Measurements from ENCODE around the gene ITFG2.

Gene ITFG2

GRCh38 chr12:2795291-2796186, 16.9 kb upstream of the ITFG2 start:
- DNase-seq = peak; percentile 81

DNA sequence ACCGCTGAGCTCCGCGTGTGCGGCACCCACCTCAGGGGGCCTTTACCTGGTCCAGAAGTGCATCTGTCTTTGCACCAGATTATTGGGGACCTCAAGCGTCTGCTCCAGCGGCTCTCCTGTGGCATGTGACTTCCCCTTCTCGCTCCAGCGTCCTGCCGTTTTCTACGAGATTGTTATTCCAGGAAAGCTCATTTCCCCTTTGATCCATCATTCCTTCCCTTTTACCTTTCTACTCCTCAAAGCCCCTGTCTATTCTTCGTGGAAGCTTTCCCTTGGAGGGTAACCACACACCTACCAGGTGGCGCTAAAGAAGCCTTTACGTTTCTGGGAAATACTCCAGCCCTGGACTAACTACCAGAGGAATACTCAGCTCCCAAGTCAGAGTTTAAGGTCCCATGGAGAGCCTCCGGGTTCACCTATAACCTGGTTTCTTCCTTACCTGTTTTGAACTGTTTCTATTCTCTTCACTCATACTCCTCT, 16.2 kb upstream of the ITFG2 start:
- DNase-seq = no peak

GRCh38 chr12:2797721-2798418, 14.6 kb upstream of the ITFG2 start:
- no peak for DNase-seq

DNA sequence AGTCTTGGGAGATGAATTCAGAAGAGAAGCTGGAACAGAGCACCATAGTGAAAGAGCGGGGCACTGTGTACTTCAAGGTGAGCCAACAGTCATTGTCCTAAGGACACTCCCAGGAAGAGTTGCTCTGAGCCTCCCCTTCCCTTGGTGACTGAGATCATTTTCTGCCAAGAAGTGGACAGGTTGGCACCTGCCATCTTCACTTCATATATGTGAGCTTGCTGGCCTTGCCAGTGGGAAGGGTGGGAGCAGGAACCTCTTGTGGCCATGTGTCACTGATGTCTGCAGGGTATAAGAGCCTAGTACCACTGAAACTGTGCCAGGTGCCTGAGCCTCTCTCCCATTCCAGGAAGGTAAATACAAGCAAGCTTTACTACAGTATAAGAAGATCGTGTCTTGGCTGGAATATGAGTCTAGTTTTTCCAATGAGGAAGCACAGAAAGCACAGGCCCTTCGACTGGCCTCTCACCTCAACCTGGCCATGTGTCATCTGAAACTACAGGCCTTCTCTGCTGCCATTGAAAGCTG, 12.4 kb upstream of the ITFG2 start:
- no peak for DNase-seq

DNA sequence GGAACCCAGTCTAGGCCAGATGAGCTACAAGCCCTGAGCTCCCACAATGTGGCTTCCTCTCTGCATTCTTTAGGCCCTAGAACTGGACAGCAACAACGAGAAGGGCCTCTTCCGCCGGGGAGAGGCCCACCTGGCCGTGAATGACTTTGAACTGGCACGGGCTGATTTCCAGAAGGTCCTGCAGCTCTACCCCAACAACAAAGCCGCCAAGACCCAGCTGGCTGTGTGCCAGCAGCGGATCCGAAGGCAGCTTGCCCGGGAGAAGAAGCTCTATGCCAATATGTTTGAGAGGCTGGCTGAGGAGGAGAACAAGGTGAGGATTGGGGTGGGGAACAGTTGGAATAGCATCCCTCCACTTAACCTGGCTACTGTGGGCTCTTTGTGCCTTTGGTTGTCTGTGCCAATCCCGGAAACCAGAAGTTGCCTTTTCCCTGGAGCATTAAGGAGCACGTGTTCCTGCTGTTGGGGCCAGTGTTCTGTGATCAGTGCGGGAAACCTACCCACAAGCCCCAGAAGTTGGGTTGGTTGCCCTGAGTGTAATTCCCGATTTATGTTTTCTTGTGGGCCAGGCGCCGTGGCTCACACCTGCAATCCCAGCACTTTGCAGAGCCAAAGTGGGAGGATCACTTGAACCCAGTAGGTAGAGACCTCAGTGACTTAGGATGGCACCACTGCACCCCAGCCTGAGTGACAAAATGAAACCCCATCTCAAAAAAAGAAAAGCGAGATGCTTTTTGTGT, 11.3 kb upstream of the ITFG2 start:
- no peak for DNase-seq

DNA sequence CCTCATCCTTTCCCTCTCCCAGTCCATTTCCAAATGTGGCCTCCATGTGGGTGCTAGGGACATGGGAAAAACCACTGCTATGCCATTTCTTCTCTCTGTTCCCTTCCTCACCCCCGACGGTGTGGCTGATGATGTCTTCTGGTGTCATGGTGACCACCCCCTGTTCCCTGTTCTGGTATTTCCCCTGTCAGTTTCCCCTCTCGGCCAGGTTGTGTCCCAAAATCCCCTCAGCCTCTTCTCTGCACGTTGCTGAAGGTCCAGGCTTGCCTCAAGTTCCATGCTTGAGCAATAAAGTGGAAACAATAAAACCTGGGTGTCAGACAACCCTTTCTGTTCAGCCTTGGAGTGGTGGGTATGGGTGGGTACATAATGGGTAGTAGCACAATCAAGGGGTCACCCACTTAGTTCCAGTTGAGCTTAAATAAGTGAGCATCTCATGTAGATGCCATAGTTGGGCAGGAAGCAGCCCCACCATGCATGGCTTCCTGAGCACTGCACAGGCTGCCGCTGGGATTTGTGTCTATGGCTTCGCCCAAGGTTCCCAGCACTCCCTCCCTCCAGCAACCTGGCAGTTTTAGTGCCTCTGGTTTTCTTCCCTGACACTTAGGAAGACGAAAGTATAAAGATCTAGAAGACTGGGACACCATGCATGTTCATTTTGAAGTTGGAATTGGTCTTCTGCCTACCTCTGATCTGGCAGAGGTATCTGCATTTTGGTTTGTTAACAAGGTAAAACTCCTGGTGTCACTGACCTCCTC, 8.7 kb upstream of the ITFG2 start:
- no peak for DNase-seq

- no peak for DNase-seq
These were observed 7.9 kb upstream of the ITFG2 start for GRCh38 chr12:2804393-2805142.

- DNase-seq = no peak
These were observed 7.3 kb upstream of the ITFG2 start for GRCh38 chr12:2805143-2805520.

DNA sequence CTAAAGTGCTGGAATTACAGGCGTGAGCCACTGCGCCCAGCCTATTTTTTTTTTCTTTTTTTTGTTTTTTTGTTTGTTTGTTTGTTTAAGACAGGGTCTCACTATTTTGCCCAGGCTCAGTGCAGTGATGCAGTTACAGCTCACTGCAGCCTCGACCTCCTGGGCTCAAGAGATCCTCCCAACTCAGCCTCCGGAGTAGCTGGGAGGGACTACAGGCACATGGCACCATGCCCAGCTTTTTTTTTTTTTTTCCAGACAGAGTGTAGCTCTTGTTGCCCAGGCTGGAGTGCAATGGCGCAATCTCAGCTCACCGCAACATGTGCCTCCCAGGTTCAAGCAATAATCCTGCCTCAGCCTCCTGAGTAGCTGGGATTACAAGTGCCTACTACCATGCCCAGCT, 5.8 kb upstream of the ITFG2 start:
- no peak for DNase-seq

DNA sequence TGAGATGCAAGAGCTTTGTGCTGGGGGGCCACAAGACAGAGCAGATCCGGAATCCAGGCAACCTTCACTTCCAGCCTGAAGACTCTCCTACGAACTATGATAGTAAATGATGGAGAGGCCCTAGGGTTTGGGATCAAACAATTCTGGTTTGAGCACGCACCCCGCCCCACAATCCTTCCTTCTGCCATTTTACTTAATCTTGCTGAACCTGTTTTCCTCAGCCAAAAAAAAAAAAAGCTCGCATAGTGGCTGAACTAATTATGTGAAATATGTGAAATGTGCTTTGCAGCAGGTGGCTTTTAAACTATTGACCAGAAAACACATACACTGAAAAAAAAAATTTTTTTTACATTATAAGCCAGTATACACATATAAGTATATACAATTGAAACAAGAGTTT, 667 bp upstream of the ITFG2 start:
- DNase-seq = no peak

- peak; percentile 81 for DNase-seq
These were observed 1.0 kb downstream of the ITFG2 start for GRCh38 chr12:2813214-2814185.

DNA sequence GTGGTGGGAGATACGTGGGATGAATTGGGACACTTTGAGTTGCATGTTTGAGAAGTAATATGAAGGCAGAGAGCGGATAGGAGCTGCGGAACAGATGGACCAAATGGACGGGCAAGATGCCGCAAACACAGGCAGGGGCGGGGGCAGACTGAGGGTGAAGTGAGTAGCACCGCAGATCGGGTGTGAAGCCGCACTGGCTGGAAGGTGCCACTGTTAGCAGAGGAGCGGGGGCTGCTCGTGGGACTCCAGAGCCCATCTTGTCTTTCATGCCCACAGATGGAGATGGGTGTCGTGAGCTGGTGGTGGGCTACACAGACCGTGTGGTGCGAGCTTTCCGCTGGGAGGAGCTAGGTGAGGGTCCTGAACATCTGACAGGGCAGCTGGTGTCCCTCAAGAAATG, 7.3 kb downstream of the ITFG2 start:
- no peak for DNase-seq

- DNase-seq = no peak
These were observed 8.0 kb downstream of the ITFG2 start for GRCh38 chr12:2820432-2820831.

DNA sequence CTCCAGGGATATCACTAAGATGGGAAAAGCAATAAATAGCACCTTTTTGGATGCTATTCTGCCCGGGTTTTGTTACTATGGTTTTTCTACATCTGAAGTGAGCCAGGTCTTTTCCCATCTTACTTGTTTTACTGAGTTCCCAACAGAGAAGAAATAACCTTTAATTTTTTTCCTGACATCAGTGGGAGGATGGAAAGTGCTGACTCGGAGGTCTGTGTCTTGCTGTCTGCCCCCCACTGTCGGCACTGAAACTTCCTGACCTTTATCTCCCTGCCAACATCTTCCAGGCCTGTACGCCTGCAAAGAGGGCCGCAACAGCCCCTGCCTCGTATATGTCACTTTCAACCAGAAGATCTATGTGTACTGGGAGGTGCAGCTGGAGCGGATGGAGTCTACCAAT, 11.0 kb downstream of the ITFG2 start:
- DNase-seq = no peak

- no peak for DNase-seq
These were observed 12.1 kb downstream of the ITFG2 start for GRCh38 chr12:2824541-2824940.

DNA sequence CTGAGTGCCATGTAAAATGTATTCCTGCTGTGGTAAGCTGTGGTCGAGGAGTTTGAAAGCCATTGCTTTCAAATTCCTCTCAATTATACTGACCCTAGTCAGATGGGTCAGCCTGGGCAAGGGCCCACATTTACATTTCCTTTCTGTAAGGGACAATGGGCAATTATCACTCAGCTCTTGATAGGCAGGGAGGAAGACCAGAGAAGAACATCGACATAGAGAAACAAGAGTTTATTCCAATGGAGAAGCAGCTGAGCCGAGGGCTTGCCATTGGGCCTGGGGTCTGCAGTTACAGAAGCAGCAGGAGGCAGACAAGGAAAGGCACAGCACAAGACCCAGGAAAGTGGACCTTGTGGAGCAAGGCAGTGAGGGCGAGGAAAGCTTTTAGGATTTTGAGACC, 12.7 kb downstream of the ITFG2 start:
- no peak for DNase-seq

- no peak for DNase-seq
These were observed 13.6 kb downstream of the ITFG2 start for GRCh38 chr12:2826036-2826435.

DNA sequence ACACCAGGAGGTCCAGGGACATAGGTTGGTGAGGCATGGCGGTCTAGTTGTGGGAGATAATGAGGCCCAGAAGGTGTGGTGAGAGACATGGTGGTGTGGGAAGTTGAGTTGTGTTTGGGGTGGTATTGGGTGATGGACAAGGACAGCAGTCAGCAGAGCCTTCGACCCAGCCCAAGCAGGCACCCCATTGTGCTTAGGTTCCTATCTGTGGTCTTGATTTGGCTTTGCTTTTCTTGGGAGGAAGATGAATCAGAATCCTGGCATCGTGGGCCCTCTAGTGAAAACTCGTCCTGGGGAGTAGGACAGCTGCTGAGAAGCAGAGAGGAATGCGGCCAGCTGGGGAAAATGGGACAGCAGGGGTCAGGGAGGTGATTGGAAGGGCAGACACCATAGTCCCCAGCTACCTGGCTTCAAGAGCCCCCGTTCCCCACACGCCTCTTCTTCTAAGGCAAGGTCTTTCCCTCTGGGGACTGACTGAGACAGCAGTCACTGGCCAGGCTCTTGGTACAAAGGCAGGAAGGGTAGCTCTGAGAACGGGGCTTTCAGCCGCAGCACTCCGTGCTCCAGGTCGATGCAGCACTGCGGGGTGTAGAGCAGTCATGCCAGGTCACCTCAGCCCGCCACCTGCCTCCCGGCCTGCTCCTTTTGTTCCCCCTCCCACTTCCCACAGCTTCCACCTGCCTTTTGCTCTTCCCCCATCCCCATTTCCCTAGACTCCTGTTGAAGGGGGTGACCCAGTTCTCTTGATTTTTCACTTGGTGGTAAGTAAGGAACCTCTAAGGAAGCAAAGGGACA, 14.4 kb downstream of the ITFG2 start:
- no peak for DNase-seq

GRCh38 chr12:2829275-2829674, 16.8 kb downstream of the ITFG2 start:
- no peak for DNase-seq
